Cardiac muscle cell (in vitro differentiated cells and primary cell): Measurements from ENCODE around the gene RPS16. TPM values are rescaled to one million over a fixed set of nuclear protein-coding genes. Genes with fewer than 3 reads are reported as not detected.

Source experiments
- DNase-seq, 2 donors: peaks; one replicate each; pipeline versions ENCODE4 v3.0.0 to v3.0.0-alpha.2; 2010 to 2017; ENCODE audit warnings: low read depth in 1 of 2, low spot score in 1 of 2
- H3K27ac ChIP-seq: fragments of 200-600 bp; sonication (generic); 2 replicates; pipeline ENCODE4 v1.5.1; 2016
- H3K27me3 ChIP-seq: fragments of 200-600 bp; sonication (generic); 2 replicates; pipeline ENCODE4 v1.6.0; 2016; ENCODE audit warnings: control low read depth
- H3K36me3 ChIP-seq: fragments of 200-600 bp; sonication (generic); 2 replicates; pipeline ENCODE4 v1.5.1; 2016; ENCODE audit warnings: control low read depth
- H3K4me1 ChIP-seq: fragments of 200-600 bp; sonication (generic); 2 replicates; pipeline ENCODE4 v1.8.1; 2017; ENCODE audit warnings: low read depth, mild to moderate bottlenecking, mixed run types
- H3K4me3 ChIP-seq: fragments of 200-600 bp; sonication (generic); 2 replicates; pipeline ENCODE4 v1.5.1; 2016; ENCODE audit warnings: mild to moderate bottlenecking
- H3K9me3 ChIP-seq: fragments of 200-600 bp; sonication (generic); 2 replicates; pipeline ENCODE4 v1.5.1; 2017; ENCODE audit warnings: low read depth, mild to moderate bottlenecking, control low read depth
- CTCF ChIP-seq: IDR thresholded peaks from 2 replicates; pipeline ENCODE4 v1.5.1; 2012; ENCODE audit warnings: low read depth, mild to moderate bottlenecking, low read length
- polyA plus RNA-seq: library from polyadenylated mRNA; unstranded; fragments of >200 nt; fragmentation: Nextera tagmentation; extraction: Ambion mirVana; gene quantifications from 2 replicates; pipeline ENCODE4 v1.2.1, GENCODE V29; 2016
- total RNA-seq: library from RNA; depleted of rRNA; stranded (reverse); fragments of >200 nt; gene quantifications from 2 replicates; pipeline ENCODE4 v1.2.3, GENCODE V29; 2016

The RPS16 gene
- total and polyA plus RNA-seq, 2 experiments from 2014 or later, result 369 to 542 TPM

DNA sequence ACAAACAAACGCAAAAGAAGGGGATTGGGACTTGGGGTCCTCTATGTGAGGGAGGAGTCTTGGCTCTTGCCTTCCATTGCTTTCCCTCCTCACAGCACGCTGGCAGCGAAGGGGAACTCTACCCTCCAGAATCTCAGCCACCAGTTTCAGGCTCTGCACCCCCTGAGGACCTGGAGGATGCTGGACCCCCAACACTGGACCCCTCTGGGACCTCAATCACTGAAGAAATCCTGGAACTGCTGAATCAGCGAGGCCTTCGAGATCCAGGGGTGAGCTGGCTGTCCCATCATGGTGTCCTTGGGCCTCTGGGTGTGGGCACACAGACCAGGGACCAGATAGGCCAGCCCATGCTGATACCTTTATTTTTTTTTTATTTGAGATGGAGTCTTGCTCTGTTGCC lies 13.7 kb downstream of the RPS16 start:
- TF ChIP-seq CTCF, result no peak
- Histone ChIP-seq H3K4me3 (no peak overlapping the region), H3K9me3 (no peaks in the 10 kb centered on the region), H3K36me3 (peaks cover 54% of the 10 kb centered on the region), H3K27ac (no peak overlapping the region), H3K27me3 (no peaks in the 10 kb centered on the region), H3K4me1 (no peaks in the 10 kb centered on the region)
- no peak for DNase-seq

- H3K36me3 ChIP-seq, result peaks cover 54% of the 10 kb centered on the region
- TF ChIP-seq CTCF, result no peak
- no peak overlapping the region for H3K4me3 ChIP-seq
- H3K9me3 ChIP-seq, result no peaks in the 10 kb centered on the region
- no peaks in the 10 kb centered on the region for H3K4me1 ChIP-seq
- H3K27ac ChIP-seq, result no peak overlapping the region
- no peak for DNase-seq
- no peaks in the 10 kb centered on the region for H3K27me3 ChIP-seq
Observed at GRCh38 chr19:39420769-39421168, 15.0 kb downstream of the RPS16 start.

- no peak overlapping the region for H3K4me3 ChIP-seq
- H3K36me3 ChIP-seq, result peaks cover 52% of the 10 kb centered on the region
- no peaks in the 10 kb centered on the region for H3K27me3 ChIP-seq
- H3K9me3 ChIP-seq, result no peaks in the 10 kb centered on the region
- TF ChIP-seq CTCF, result no peak
- peaks cover 4% of the 10 kb centered on the region for H3K4me1 ChIP-seq
- H3K27ac ChIP-seq, result no peak overlapping the region
- no peak for DNase-seq
Observed at GRCh38 chr19:39419003-39419402, 16.7 kb downstream of the RPS16 start.

DNA sequence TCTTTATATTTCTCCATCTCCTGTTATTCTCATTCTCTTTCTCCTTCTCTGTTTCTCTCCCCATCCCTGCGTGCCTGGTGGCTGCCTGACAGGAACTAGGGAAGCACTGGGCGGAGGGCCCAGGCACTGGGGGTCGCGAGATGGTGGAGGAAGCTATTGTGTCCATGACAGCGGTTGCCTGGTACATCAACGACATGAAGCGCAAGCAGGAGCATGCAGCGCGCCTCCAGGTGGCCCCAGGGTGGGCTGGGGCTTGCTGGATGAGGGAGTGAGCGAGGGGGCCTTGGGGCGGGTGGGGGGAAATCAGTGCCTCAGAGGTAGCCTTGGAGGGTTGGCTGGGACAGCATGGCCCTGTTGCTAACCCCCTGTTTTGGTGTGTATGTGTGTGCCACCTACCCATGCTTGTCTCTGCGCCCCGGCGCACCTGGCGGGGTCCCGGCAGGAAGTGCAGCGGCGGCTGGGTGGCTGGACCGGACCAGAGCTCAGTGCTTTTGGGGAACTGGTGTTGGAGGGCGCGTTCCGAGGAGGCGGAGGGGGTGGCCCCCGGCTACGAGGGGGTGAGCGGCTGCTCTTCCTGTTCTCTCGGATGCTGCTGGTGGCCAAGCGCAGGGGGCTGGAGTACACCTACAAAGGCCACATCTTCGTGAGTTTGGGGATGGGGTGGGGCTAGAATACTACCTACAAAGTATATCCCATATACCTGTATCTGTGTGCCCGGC lies 18.1 kb downstream of the RPS16 start:
- peaks cover 4% of the 10 kb centered on the region for H3K4me1 ChIP-seq
- H3K9me3 ChIP-seq, result no peaks in the 10 kb centered on the region
- no peak for TF ChIP-seq CTCF
- DNase-seq, result no peak
- no peak overlapping the region for H3K27ac ChIP-seq
- H3K27me3 ChIP-seq, result no peaks in the 10 kb centered on the region
- H3K4me3 ChIP-seq, result no peak overlapping the region
- peaks cover 45% of the 10 kb centered on the region for H3K36me3 ChIP-seq

- H3K36me3 ChIP-seq, result peaks cover 38% of the 10 kb centered on the region
- H3K27ac ChIP-seq, result no peak overlapping the region
- no peak for DNase-seq
- H3K4me1 ChIP-seq, result peaks cover 7% of the 10 kb centered on the region
- no peak for TF ChIP-seq CTCF
- no peak overlapping the region for H3K4me3 ChIP-seq
- no peaks in the 10 kb centered on the region for H3K27me3 ChIP-seq
- H3K9me3 ChIP-seq, result no peaks in the 10 kb centered on the region
Observed at GRCh38 chr19:39416152-39417120, 19.3 kb downstream of the RPS16 start.
